Subcutaneous adipose tissue (tissue), 4 donors: ENCODE results near the gene MAT2B. TPM values are rescaled to one million over a fixed set of nuclear protein-coding genes. Genes with fewer than 3 reads are reported as not detected.

ENCODE experiments used
- total RNA-seq, 4 donors: library from RNA; depleted of rRNA; stranded (reverse); fragments of >200 nt; gene quantifications; one replicate each; pipeline ENCODE4 v1.1.0, GENCODE V29; 2016
- TF ChIP-seq, protein P1 (sequence below): fragments of 450-650 bp; IDR thresholded peaks from one replicate; pipeline ENCODE4 v1.5.1; 2016; ENCODE audit warnings: low read depth, mild to moderate bottlenecking, control low read depth, antibody characterized with exemption, moderate library complexity

The MAT2B gene
- total RNA-seq, 4 donors from 2014 or later: 38.8 to 73.6 (median 57.6) TPM

DNA sequence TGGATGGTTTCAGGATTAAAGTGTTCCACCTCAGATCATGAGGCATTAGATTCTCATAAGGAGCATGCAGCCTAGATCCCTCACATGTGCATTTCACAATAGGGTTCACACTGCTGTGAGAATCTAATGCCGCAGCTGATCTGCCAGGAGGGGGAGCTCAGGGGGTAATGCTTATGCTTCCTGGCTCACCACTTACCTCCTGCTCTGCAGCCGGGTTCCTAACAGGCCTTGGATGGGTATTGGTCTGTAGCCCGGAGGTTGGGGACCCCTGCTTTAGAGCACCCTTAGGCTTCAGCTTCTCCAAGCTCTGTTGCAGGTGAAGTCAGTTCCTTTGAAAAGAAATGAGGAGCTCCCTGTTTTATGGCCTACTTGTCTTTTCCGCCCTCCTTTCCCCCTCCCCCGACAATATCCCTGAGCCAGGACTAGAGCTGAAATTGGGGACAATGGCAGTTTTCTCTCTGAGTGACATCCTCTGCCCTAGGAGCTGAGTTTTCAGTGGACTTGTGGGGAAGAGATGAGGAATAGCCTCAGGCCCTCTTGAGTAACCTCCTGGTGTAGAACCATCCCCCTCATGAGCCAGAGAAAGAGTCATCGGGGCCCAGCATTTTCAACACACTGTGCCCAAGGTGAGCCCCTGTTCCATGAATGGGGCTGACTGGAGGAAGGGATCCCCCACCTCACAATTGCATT lies 16.2 kb upstream of the MAT2B start:
- TF ChIP-seq, protein P1, sequence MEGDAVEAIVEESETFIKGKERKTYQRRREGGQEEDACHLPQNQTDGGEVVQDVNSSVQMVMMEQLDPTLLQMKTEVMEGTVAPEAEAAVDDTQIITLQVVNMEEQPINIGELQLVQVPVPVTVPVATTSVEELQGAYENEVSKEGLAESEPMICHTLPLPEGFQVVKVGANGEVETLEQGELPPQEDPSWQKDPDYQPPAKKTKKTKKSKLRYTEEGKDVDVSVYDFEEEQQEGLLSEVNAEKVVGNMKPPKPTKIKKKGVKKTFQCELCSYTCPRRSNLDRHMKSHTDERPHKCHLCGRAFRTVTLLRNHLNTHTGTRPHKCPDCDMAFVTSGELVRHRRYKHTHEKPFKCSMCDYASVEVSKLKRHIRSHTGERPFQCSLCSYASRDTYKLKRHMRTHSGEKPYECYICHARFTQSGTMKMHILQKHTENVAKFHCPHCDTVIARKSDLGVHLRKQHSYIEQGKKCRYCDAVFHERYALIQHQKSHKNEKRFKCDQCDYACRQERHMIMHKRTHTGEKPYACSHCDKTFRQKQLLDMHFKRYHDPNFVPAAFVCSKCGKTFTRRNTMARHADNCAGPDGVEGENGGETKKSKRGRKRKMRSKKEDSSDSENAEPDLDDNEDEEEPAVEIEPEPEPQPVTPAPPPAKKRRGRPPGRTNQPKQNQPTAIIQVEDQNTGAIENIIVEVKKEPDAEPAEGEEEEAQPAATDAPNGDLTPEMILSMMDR: no peak

DNA sequence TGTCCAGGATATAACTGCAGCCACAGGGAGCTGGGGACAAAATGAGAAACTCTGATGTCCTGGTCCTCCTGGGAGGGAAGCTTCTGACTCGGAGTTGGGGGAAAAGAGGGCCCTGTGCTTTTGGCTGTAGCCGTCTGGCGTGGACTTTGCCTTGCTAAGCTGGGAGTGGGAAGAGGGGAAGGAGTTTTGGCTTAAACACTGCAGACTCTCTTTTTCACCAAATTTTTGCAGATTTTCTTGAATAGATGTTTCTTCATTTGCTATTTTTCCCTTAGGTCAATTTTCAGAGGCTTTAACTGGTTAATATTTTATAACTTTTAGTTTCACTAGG lies 15.7 kb upstream of the MAT2B start:
- TF ChIP-seq, protein P1: no peak

GRCh38 chr5:163496286-163496685 lies 9.1 kb upstream of the MAT2B start:
- TF ChIP-seq, protein P1: no peak

DNA sequence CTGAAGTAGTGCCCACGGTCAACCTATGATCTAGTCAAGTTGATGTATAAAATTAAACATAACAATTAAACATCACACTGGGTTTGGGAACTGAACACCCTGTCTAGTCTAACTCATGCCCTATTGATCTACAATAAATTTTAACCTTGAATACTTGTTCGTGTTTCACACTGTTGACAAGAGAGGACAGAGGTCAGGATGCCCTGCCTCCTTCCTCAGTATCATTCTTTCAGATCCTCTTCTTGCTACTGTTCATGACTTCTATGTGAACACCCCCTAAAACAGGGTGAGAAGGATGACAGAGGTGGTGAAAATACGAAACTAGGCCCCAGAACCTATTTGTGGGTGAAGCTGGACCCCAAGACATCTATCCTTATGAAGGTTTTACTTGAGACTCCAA lies 8.1 kb upstream of the MAT2B start:
- TF ChIP-seq, protein P1: no peak

GRCh38 chr5:163498886-163499285 lies 6.5 kb upstream of the MAT2B start:
- TF ChIP-seq, protein P1: no peak

GRCh38 chr5:163502521-163502920 lies 2.9 kb upstream of the MAT2B start:
- TF ChIP-seq, protein P1: no peak

DNA sequence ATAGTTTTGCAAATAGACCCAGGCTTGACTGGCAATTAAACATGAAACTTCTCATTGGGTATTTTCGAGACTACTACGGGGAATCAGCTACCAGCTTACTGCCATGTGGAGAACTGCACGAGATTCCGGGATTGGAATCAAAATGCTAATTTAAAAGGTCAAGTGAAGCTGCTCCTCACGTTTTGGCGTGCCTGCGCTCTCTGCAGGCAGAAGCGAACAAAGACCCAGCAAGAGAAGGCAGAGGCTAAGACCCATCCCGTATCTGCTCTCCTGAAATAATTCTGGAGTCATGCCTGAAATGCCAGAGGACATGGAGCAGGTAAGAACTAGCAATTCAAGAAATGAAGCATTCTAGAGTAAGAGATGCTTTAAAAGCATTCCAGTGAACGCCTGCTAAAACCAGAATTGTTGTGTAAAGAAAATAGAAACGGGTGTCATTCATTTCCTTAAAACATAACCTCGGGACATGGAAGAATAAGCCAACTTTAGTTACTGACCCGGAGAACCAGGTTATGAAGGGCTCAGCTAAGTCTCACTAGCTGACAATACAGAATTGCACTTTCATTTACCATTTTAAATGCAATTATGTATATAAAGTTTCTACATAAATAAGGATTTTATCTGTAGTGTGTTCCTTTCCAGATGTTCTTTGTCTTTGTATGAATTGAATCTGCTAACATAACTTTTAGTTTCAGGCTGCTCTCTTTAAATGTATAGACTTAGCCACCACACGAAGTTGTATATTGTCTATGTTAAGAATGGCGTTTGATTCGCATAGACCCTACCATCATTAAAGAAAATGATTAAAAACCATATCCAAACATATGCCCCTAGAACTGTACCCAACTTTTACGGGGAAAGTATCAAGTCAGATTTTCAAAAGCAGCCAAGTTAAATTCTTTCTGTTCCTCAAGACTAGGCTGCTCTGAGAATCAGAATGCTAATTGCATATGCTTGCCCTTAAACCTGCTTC lies 2.0 kb upstream of the MAT2B start:
- TF ChIP-seq, protein P1: no peak
